ENCODE measurements around the gene VEGFC.

DNA sequence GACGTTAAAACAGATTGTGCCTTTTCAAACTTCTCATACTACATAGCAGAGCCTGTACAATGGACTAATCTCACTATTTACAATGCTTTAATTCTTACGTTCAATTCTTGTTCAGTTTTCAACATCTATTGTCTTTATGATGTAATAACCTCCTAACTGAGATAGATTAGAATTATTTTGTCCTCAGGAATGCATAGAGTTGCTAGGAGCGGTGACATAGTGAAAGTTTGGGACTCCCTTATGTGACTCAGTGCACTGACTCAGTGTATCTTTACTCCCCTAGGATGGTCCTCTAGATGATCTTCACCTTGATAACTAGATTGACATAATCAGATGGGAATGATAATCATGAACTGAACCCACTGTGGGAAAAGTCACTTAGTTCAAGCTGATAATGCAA, 151.5 kb downstream of the VEGFC start:
- TF ChIP-seq, protein P1, sequence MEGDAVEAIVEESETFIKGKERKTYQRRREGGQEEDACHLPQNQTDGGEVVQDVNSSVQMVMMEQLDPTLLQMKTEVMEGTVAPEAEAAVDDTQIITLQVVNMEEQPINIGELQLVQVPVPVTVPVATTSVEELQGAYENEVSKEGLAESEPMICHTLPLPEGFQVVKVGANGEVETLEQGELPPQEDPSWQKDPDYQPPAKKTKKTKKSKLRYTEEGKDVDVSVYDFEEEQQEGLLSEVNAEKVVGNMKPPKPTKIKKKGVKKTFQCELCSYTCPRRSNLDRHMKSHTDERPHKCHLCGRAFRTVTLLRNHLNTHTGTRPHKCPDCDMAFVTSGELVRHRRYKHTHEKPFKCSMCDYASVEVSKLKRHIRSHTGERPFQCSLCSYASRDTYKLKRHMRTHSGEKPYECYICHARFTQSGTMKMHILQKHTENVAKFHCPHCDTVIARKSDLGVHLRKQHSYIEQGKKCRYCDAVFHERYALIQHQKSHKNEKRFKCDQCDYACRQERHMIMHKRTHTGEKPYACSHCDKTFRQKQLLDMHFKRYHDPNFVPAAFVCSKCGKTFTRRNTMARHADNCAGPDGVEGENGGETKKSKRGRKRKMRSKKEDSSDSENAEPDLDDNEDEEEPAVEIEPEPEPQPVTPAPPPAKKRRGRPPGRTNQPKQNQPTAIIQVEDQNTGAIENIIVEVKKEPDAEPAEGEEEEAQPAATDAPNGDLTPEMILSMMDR (IDR thresholded peaks at IDR 0.05) = no peak
- no peak for TF ChIP-seq POLR2A (IDR thresholded peaks at IDR 0.05)

Measured in uterus (tissue), 2 donors.